ENCODE measurements around the gene PPAT. TPM values are rescaled to one million over a fixed set of nuclear protein-coding genes. Genes with fewer than 3 reads are reported as not detected.
"Not testable (repeated sequence)": the region's sequence is repeated elsewhere in the genome, so short reads cannot be mapped to it uniquely, and the experiment has no call there.

PPAT gene
- 10 to 100 TPM in 3 of 6 donors, 1 to 10 TPM in 3; 7.3 to 13.4 (median 11.5) TPM for polyA plus RNA-seq (ENCODE audit: low read depth in 6 of 6)

GRCh38 chr4:56435140-56435926 is at the start of gene PPAT:
PPAT (minus strand) TSS chr4:56435615; CDS start chr4:56435477, 138 bp downstream.
- H3K9me3 Mint-ChIP-seq: no peaks in the 10 kb centered on the region
- peak within 1 kb of the TSS; percentile 85 to 95 (median 94) for H3K4me3 Mint-ChIP-seq
- peak; percentile 99 for DNase-seq
- no peaks in the 10 kb centered on the region for H3K27me3 Mint-ChIP-seq
- no peaks in the 10 kb centered on the region for H3K36me3 Mint-ChIP-seq
- peak within 1 kb of the TSS; percentile 85 to 99 (median 96) for H3K27ac Mint-ChIP-seq
- H3K4me1 Mint-ChIP-seq: peaks cover 29 to 38% (median 36%) of the 10 kb centered on the region in 3 donors
- ATAC-seq (ENCODE audit: low read depth in 2 of 2): peak; percentile 75 to 76

- ATAC-seq (ENCODE audit: low read depth in 2 of 2) (no peak), DNase-seq (no peak)
- Mint-ChIP-seq H3K36me3 (peaks cover 15 to 16% of the 10 kb centered on the region in 2 donors), H3K27ac (no peak overlapping the region), H3K4me3 (no peak overlapping the region), H3K9me3 (no peaks in the 10 kb centered on the region), H3K27me3 (no peaks in the 10 kb centered on the region), H3K4me1 (no peaks in the 10 kb centered on the region)
These were observed 45.3 kb upstream of the PPAT start for GRCh38 chr4:56480691-56481090.

GRCh38 chr4:56477192-56477702 is 41.8 kb upstream of the PPAT start:
- no peak for DNase-seq
- peaks cover 15 to 20% of the 10 kb centered on the region in 2 donors for H3K36me3 Mint-ChIP-seq
- no peaks in the 10 kb centered on the region for H3K9me3 Mint-ChIP-seq
- no peaks in the 10 kb centered on the region for H3K27me3 Mint-ChIP-seq
- no peaks in the 10 kb centered on the region for H3K4me1 Mint-ChIP-seq
- ATAC-seq (ENCODE audit: low read depth in 2 of 2): no peak
- H3K27ac Mint-ChIP-seq: peak overlapping the region in 1 of 6 donors; percentile 69
- no peak overlapping the region for H3K4me3 Mint-ChIP-seq

GRCh38 chr4:56475917-56476316 is 40.5 kb upstream of the PPAT start:
- Mint-ChIP-seq H3K36me3 (peaks cover 15 to 20% of the 10 kb centered on the region in 2 donors), H3K4me1 (no peaks in the 10 kb centered on the region), H3K27me3 (no peaks in the 10 kb centered on the region), H3K4me3 (no peak overlapping the region), H3K9me3 (no peaks in the 10 kb centered on the region), H3K27ac (no peak overlapping the region)
- no peak for DNase-seq
- ATAC-seq (ENCODE audit: low read depth in 2 of 2): no peak

- H3K27me3 Mint-ChIP-seq: no peaks in the 10 kb centered on the region
- H3K36me3 Mint-ChIP-seq: peaks cover 0 to 19% of the 10 kb centered on the region in 2 donors
- no peaks in the 10 kb centered on the region for H3K9me3 Mint-ChIP-seq
- ATAC-seq (ENCODE audit: low read depth in 2 of 2) (no peak), DNase-seq (no peak)
- H3K4me1 Mint-ChIP-seq: peaks cover 33 to 54% (median 46%) of the 10 kb centered on the region in 3 donors
- peak overlapping the region in 4 of 6 donors; percentile 18 to 90 (median 71) for H3K27ac Mint-ChIP-seq
- peak overlapping the region in 7 of 8 donors; percentile 2 to 96 (median 69) for H3K4me3 Mint-ChIP-seq
These were observed 34.2 kb upstream of the PPAT start for GRCh38 chr4:56469489-56470210.

GRCh38 chr4:56468097-56468422 is 32.6 kb upstream of the PPAT start:
- DNase-seq: no peak
- Mint-ChIP-seq H3K27me3 (no peaks in the 10 kb centered on the region), H3K4me1 (peaks cover 38 to 62% (median 57%) of the 10 kb centered on the region in 3 donors), H3K27ac (peak overlapping the region; percentile 86 to 99 (median 96)), H3K9me3 (no peaks in the 10 kb centered on the region), H3K4me3 (peak overlapping the region; percentile 94 to 100 (median 98)), H3K36me3 (peaks cover 0 to 16% of the 10 kb centered on the region in 2 donors)
- peak; percentile 34 to 35 for ATAC-seq (ENCODE audit: low read depth in 2 of 2)

GRCh38 chr4:56467284-56468096 is 32.1 kb upstream of the PPAT start, which contains the start of gene SRP72:
SRP72 (plus strand) TSS chr4:56467617; CDS start chr4:56467636, 19 bp downstream.
- H3K27me3 Mint-ChIP-seq: no peaks in the 10 kb centered on the region
- peak within 1 kb of the TSS; percentile 94 to 100 (median 98) for H3K4me3 Mint-ChIP-seq
- H3K9me3 Mint-ChIP-seq: no peaks in the 10 kb centered on the region
- DNase-seq (peak; percentile 85), ATAC-seq (ENCODE audit: low read depth in 2 of 2) (peak; percentile 95 to 96)
- H3K4me1 Mint-ChIP-seq: peaks cover 38 to 62% (median 57%) of the 10 kb centered on the region in 3 donors
- peak within 1 kb of the TSS; percentile 92 to 99 (median 96) for H3K27ac Mint-ChIP-seq
- H3K36me3 Mint-ChIP-seq: peaks cover 0 to 16% of the 10 kb centered on the region in 2 donors

- Mint-ChIP-seq H3K4me1 (peaks cover 41 to 62% (median 57%) of the 10 kb centered on the region in 3 donors), H3K4me3 (peak overlapping the region; percentile 94 to 100 (median 98)), H3K36me3 (peaks cover 5 to 19% of the 10 kb centered on the region in 2 donors), H3K27ac (peak overlapping the region; percentile 92 to 99 (median 96)), H3K27me3 (no peaks in the 10 kb centered on the region), H3K9me3 (no peaks in the 10 kb centered on the region)
- ATAC-seq (ENCODE audit: low read depth in 2 of 2) (no peak), DNase-seq (no peak)
These were observed 31.5 kb upstream of the PPAT start for GRCh38 chr4:56466910-56467283.

GRCh38 chr4:56466296-56466761 is 30.9 kb upstream of the PPAT start:
- Mint-ChIP-seq H3K27ac (peak overlapping the region in 5 of 6 donors; percentile 28 to 97 (median 95)), H3K36me3 (peaks cover 8 to 21% of the 10 kb centered on the region in 2 donors), H3K4me3 (peak overlapping the region; percentile 94 to 100 (median 98)), H3K4me1 (peaks cover 43 to 62% (median 57%) of the 10 kb centered on the region in 3 donors)
- not testable (repeated sequence) for H3K9me3 Mint-ChIP-seq; ATAC-seq (ENCODE audit: low read depth in 2 of 2); DNase-seq; H3K27me3 Mint-ChIP-seq

- ATAC-seq (ENCODE audit: low read depth in 2 of 2) (no peak), DNase-seq (no peak)
- Mint-ChIP-seq H3K36me3 (peaks cover 8 to 21% of the 10 kb centered on the region in 2 donors), H3K9me3 (no peaks in the 10 kb centered on the region), H3K4me3 (peak overlapping the region; percentile 94 to 100 (median 98)), H3K27me3 (no peaks in the 10 kb centered on the region), H3K27ac (peak overlapping the region; percentile 22 to 97 (median 63)), H3K4me1 (peaks cover 43 to 62% (median 57%) of the 10 kb centered on the region in 3 donors)
These were observed 30.3 kb upstream of the PPAT start for GRCh38 chr4:56465599-56466295.

- no peaks in the 10 kb centered on the region for H3K27me3 Mint-ChIP-seq
- H3K9me3 Mint-ChIP-seq: no peaks in the 10 kb centered on the region
- no peak for DNase-seq
- no peak for ATAC-seq (ENCODE audit: low read depth in 2 of 2)
- peaks cover 36 to 54% (median 51%) of the 10 kb centered on the region in 3 donors for H3K4me1 Mint-ChIP-seq
- peaks cover 18 to 25% of the 10 kb centered on the region in 2 donors for H3K36me3 Mint-ChIP-seq
- peak overlapping the region in 5 of 8 donors; percentile 3 to 96 (median 17) for H3K4me3 Mint-ChIP-seq
- H3K27ac Mint-ChIP-seq: peak overlapping the region in 3 of 6 donors; percentile 5 to 87 (median 82)
These were observed 29.2 kb upstream of the PPAT start for GRCh38 chr4:56464581-56464980.

- ATAC-seq (ENCODE audit: low read depth in 2 of 2) (no peak), DNase-seq (no peak)
- H3K27me3 Mint-ChIP-seq: no peaks in the 10 kb centered on the region
- no peaks in the 10 kb centered on the region for H3K9me3 Mint-ChIP-seq
- H3K4me3 Mint-ChIP-seq: peak overlapping the region in 2 of 8 donors; percentile 2 to 96
- no peak overlapping the region for H3K27ac Mint-ChIP-seq
- peaks cover 18 to 27% of the 10 kb centered on the region in 2 donors for H3K36me3 Mint-ChIP-seq
- peaks cover 31 to 45% (median 44%) of the 10 kb centered on the region in 3 donors for H3K4me1 Mint-ChIP-seq
These were observed 28.3 kb upstream of the PPAT start for GRCh38 chr4:56463711-56464110.
